ENCODE measurements around the gene ARHGEF17.

GRCh38 chr11:73280626-73281025 lies 27.4 kb upstream of the ARHGEF17 start:
- no peak for TF ChIP-seq ZNF8 (CRISPR knock-in tag; IDR thresholded peaks at IDR 0.05)
- no peak for TF ChIP-seq CREB5 (CRISPR knock-in tag; IDR thresholded peaks at IDR 0.05; ENCODE audit: low read depth)
- TF ChIP-seq ARNTL (CRISPR knock-in tag; IDR thresholded peaks at IDR 0.05; ENCODE audit: borderline replicate concordance, low read depth): no peak
- TF ChIP-seq SNAI2 (CRISPR knock-in tag; IDR thresholded peaks at IDR 0.05): no peak
- TF ChIP-seq ZC3H10 (CRISPR knock-in tag; IDR thresholded peaks at IDR 0.05): no peak
- TF ChIP-seq PPARA (CRISPR knock-in tag; IDR thresholded peaks at IDR 0.05; ENCODE audit: borderline replicate concordance): no peak
- no peak for TF ChIP-seq ZFP3 (CRISPR knock-in tag; IDR thresholded peaks at IDR 0.05)
- TF ChIP-seq ZFP30 (CRISPR knock-in tag; IDR thresholded peaks at IDR 0.05): no peak
- TF ChIP-seq POU6F1 (CRISPR knock-in tag; IDR thresholded peaks at IDR 0.05; ENCODE audit: borderline replicate concordance, low read depth): no peak
- TF ChIP-seq CSDC2 (CRISPR knock-in tag; IDR thresholded peaks at IDR 0.05): no peak
- TF ChIP-seq RARB (CRISPR knock-in tag; IDR thresholded peaks at IDR 0.05): no peak
- TF ChIP-seq PATZ1 (CRISPR knock-in tag; IDR thresholded peaks at IDR 0.05; ENCODE audit: borderline replicate concordance): no peak
- no peak for TF ChIP-seq OSR1 (CRISPR knock-in tag; IDR thresholded peaks at IDR 0.05)
- no peak for TF ChIP-seq TSHZ2 (CRISPR knock-in tag; IDR thresholded peaks at IDR 0.05)

Data from SK-N-SH treated with all-trans-retinoic acid at 6 μM for 48 hours (cell line).